ENCODE measurements around the gene GYS2.
A peak's percentile ranks its signal among the peaks of the same experiment; 100 is the strongest.

GRCh38 chr12:21613931-21614330, 9.3 kb upstream of the GYS2 start:
- TF ChIP-seq CTCF (IDR thresholded peaks at IDR 0.05; ENCODE audit: insufficient read depth, low read length): peak; percentile 14
- no peak for TF ChIP-seq REST (IDR thresholded peaks at IDR 0.05; ENCODE audit: insufficient replicate concordance, low read depth)
- no peak for TF ChIP-seq GABPA (IDR thresholded peaks at IDR 0.05; ENCODE audit: low read depth)

Measured in HL-60 (cell line).